GM19452 (cell line): ENCODE data around the gene TMPRSS13.

Source experiments
- ATAC-seq: cut with Tn5 transposase; IDR thresholded peaks from one replicate; pipeline ENCODE4 v1.9.1; 2021; ENCODE audit not compliant: unreplicated experiment

TMPRSS13 gene

DNA sequence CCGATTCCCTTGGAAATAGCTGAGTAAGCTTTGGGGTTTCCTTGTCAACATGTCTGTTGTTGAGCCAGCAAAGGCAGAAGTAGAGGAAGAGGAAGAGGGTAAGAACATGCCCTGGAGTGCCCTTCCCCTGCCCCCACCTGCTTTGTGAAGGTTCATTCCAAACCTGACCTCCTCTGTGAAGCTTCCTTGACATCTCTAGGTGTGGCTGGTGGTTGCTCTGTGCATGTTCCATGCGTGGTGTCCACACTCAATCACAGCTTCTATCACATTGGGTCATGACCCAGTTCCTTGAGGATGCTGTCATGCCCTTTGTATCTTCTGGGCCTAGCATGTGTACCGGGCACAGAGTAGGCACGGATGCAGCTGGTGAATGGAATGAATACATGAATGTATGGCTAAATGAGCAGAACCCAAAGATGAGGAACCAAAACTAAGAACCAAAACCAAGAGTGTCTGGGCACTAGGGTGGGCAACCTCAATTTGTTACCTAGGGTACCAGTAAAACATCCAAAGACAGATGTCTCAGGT is 29.0 kb downstream of the TMPRSS13 start:
- no peak for ATAC-seq

DNA sequence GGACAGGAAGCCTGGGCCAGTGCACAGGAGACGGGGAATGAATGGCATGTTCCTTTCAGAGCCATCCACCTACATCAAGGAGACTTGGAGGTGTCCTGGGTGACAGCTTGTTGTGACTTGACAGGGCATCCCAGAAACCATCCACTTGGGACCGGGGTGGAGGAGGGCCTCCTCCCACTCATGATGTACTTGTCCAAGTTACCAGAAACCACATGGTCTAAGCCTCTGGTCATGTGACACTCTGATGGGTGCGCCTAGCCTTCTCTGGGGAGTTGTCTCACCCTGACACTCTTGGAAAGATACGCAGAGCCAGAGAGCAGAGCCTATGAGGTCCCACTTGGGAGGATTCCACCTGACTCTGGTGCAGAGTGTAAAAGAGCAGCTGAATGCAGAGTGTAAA is 31.1 kb downstream of the TMPRSS13 start:
- ATAC-seq: no peak

GRCh38 chr11:117892651-117893050 is 36.6 kb downstream of the TMPRSS13 start:
- ATAC-seq: no peak

GRCh38 chr11:117891362-117891761 is 37.8 kb downstream of the TMPRSS13 start:
- ATAC-seq: no peak

DNA sequence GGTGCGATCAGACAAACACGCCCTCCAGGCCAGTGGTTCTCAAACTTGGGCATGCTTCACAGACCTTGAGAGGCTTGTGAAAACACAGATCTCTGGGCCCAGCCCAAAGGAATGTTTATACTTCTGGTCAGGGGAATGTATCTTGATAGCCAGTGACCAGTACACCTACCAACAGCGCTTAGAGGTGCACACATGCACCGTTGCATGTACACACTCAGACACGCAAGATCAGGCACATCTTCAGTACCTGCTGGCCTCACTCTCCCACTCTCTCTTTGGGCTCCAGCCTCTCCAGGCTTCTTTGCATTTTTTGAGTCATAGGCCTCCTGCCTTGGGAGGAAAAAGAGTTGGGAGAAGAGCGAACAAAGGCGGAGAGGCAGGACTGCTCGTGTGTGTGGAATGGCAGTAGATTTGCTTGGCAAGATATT is 41.0 kb downstream of the TMPRSS13 start:
- ATAC-seq: no peak

DNA sequence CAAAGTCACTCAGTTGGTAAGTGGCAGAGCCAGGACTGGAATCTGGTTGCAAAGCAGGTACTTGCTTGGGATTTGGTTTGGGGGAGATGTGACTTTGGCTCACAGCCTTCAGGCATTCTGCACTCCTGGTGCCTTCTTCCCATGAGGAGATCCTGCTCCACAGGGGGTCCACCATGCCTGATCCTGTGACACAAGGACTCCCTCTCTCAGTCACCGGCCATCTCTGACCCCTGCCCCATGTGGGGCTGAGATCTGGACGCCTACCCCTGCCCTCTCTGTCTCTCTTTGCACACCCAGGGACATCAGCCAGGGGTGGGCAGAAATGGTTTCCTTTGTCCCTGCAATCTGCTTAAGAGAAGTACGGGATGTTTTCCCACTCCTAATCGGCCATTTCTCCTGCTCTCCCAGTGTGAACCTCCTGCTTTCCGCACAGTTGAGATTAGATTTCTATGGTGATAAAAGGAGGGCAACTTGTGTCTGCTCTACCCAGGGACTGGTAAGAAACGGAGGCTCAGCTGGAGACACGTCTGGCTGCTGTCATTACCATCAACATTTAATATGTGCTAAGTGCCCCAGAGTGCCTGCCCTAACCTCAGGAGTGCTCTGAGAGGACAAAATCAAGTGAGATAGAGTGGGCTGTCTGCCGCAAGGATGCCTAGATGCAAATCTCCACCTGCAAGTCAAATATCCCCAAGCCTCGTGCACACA is 41.6 kb downstream of the TMPRSS13 start:
- no peak for ATAC-seq

DNA sequence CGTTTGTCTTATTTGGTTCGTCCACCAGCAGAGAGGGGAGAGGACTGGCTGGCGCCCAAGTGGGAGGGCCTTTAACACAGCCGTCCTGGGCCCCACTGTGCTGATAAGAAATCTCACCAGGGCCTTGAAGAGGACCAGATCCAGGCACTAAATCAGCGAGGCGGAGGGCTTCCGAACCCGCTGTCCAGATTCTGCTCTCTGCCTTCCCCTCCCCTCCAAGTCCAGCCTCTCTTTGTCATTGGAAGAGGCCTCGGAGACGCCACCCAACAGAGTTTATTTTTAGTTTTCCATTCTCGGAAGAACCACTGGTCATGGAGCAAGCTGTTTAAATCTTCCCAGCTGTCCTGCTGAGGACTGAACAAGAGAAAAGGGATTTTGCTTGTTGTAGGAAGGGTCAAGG is 43.4 kb downstream of the TMPRSS13 start:
- no peak for ATAC-seq

DNA sequence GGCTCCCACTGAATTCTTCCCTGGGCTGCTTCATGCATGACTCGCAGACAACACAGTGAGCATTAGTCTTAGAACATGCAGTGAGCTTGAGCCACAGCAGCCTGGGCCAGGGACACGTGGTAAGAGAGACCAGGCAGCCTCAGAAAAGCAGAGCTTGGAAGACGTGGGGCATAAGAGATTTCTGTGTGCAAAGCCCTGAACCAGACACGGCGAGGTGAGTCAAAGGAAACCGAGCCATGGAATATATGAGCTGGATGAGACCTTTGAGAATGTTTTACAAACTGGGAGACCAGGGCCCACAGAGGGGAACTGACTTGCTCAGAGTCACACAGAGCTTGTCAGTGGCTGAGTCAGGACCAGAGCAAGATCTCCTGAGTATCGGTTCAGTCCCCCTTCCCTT is 44.2 kb downstream of the TMPRSS13 start:
- ATAC-seq: no peak

DNA sequence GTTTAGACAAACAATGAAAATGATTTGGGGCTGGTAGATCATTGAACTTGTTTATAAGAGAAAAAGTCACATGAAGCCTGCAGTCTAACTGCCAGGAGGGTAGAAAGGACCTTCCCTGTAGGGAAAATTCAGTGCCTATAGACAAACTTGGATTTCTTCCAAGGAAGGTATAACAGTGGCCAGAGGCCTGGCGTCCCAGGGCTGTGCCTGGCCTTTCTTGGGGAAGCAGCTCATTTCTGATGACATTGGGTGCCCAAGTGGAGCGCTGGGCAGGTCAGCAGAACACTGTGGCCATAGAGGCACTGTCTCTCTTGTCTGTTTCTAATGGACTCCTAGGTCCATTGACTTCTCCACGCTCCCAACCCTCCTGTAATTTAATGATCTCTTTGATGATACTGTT is 46.1 kb downstream of the TMPRSS13 start:
- no peak for ATAC-seq

- no peak for ATAC-seq
Observed at GRCh38 chr11:117882311-117882905, 46.8 kb downstream of the TMPRSS13 start.

- ATAC-seq: no peak
Observed at GRCh38 chr11:117881217-117881616, 48.0 kb downstream of the TMPRSS13 start.

DNA sequence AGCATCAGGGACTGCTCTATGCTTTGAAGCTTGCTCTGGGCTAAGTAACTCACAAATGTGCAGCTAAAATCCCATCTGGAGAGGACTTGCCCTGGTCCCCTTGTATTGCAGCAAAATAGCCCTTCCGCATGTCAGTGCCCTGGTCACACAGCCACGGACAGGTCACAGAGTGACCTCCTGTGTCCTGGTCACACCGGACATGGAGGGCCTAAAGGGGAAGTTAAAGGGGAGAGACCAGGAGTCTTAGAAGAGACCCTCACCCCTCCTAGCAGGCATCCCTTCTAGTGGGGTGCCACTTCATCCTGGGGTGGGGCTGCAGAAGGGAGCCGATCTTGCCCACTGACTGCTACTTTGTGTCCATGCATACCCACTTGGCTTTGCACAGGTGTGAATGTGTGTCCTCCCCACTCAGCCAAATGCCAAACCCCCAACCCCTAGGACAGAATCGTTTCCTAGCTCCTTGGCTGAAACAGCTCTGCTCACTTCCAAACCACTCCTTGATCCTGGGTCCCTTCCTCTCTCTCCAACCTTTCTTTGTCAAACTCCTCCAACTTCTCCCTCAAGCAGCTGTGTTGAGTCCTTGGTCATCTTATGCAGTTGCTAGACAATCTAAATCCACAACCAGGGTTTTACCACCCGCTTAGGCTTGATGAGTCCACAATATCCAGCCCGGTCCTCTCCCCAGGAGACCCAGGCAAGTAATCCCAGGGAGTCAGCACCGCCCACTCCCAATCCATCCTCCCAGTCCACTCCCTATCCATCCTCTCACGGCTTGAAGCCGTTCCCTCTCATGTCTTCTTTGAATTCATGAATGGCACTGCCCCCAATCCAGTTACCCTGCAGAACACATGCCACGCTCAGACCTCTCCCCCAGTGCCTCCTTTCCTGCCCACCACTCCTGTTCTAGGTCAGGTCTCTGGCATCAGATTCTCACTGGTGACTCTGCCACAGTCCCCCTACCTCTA is 49.4 kb downstream of the TMPRSS13 start:
- ATAC-seq: no peak

DNA sequence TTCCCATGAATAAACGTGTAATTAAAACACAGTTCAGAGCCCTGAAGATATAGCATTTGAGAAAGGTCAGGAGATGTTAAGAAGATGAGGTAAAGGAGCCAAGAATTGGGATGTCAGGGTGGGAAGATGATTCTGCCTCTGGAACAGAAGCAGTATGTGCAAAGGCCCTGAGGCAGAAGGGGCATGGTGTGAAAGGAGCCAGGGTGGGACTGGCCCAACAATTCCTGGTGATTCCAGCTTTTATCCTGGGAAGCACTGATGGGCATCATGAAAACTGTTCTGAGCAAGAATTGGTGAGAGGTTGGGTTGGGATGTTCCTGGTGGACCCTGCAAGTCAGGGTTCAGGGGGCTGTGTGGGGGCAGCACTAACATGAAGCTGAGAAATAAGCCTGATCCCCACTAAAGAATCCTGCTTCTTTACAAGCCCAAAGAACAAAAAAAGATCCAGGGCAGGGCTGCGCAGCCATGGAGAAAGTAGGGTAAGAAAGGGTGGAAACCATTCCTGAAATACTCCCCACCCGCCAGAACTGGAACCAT is 50.2 kb downstream of the TMPRSS13 start:
- no peak for ATAC-seq

- no peak for ATAC-seq
Observed at GRCh38 chr11:117878314-117878938, 50.8 kb downstream of the TMPRSS13 start.

GRCh38 chr11:117877120-117877784 is 52.0 kb downstream of the TMPRSS13 start:
- no peak for ATAC-seq

DNA sequence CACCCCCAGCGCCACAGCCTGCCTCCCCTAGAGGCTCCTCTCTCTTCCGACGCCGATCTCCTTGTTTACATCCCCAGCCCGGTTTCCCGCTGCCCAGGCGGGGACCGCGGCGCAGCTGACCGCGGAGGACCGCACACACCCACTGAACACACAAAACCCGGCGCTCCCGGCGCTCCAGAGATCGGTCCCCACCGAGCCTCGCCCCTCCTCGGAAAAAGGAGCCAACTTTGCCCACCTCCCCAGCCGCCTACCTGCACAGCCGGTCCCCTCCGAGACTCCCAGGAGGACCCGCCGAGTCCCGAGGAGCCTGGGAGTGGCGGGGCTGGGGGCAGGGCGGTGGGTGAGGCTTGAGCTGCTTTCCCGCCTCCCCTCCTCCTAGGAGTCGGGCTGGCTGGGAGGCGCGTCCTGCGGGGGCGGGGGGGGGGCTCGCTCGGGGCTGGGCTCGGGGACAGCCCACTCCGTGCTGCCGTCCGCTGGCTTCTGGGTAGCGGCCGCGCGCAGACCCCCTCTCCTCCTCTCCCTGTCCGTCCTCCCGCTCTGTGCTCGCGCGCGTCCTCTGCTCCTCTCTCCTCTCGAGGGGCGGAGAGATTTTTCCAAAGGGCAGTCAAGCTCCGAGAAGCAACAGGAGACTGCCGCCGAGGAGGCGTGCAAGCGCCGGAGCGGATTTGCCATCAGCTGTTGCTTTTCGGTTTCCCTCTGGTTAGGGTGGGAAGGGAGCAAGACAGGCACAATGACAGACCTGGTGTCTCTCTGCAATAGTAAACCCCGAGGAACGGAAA is 52.7 kb downstream of the TMPRSS13 start, which contains the start of gene FXYD6:
Gene FXYD6, minus strand, starts transcription at position 318 of the 779 bp plus-strand sequence. CDS start 33,882 bp downstream, outside the sequence.
- no peak for ATAC-seq

DNA sequence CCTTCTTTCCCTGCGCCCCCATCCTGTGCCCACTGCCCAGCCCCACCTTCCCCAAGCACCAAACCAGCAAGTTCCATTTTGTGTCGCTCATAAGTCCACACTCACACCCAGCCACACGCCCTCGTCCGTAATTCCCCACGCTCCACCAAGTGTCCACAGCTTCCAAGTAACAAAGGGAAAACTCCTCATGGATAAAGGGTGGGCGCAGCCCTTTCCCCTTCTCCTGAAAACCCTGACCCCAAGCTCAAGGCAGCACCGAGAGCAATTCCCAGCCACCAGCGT is 53.2 kb downstream of the TMPRSS13 start:
- ATAC-seq: no peak

DNA sequence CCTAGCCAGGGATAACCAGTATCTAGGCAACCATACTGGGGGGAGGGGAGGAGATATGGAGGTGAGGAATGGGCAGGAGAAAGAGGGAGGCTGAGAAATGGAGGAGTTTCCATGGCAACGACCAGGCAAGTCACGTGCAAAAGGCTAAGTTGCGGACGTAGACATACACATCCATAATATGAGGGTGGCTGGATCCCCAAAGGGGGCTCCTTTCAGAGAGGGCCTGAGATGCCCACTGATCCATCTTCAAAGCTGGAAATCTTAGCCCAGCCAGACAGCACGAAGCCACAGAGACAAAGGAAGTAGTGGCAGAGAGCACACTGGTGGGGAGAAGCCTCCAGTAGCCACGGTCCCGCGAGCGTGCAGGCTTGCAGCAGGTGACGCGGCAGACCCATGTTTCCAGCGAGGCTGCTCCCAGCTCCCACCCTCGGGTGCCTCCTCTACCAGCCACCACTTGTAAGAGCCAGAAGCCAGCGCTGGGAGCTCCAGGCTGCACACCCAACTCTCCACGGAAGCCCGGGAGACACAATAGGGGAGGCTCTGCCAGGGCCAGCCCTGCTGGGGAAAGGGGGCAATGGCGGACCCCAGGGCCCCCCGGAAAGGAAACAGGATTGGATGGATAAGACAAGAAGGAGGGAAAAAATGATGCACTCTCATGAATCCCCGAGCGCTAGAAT is 53.7 kb downstream of the TMPRSS13 start:
- no peak for ATAC-seq

DNA sequence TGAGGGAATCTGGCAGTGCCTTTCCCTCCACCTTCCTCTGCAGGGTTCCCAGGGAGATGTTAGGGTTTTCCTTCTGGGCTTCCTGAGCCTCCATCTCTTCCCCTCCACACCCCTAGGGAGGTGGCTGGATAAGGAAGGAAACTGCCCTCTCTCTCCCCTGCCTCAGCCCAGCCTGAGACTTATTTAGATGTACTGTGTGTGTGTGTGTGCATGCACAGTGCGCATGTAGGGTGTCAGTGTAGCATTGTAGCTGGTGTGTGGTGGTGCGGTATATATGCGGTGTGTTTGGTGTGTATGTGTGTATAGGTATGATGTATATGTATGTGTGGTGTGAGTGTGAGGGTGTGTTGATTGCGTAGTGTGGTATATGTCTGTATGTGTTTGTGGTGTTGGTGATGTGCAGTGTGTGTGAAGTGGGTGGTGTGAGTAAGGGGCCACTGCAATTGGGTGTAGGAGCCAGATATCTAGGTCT is 54.3 kb downstream of the TMPRSS13 start:
- ATAC-seq: no peak
